Measurements from ENCODE around the gene TACC2. TPM values are rescaled to one million over a fixed set of nuclear protein-coding genes. Genes with fewer than 3 reads are reported as not detected.

The TACC2 gene
- total RNA-seq, 1 donor from 2014 or later, result 22.0 TPM

DNA sequence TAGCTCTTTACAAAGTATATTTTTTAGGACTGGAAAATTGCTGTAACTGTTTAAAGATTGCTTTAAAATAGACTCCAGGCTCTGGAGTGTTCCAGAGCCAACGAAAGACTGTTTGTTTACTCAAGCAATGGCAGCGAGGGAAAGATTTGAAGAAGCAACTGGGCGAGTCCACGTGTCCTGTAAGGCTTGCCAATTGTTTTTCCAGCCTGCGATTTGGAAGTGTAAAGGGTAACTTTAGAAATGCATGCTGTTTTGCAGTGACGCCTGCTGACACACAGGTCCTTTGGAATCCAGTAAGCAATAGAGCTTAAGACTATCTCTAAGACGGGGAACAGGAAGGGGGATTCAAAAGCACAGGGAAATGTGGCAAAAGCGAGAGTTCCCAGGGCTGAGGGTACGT, 55.8 kb downstream of the TACC2 start:
- Histone ChIP-seq H4K20me1 (ENCODE audit: insufficient read depth, low read length) (no peaks in the 10 kb centered on the region), H2AFZ (ENCODE audit: low read depth, low read length) (no peak overlapping the region), H3K27ac (ENCODE audit: low read depth, low read length) (no peak overlapping the region), H3K27me3 (ENCODE audit: insufficient read depth, low read length) (peaks cover 7% of the 10 kb centered on the region), H3K4me2 (ENCODE audit: low read length) (peak overlapping the region; percentile 25), H3K4me1 (ENCODE audit: insufficient read depth, low read length) (no peaks in the 10 kb centered on the region), H3K9me3 (ENCODE audit: insufficient read depth, low read depth, low read length) (no peaks in the 10 kb centered on the region), H3K4me3 (ENCODE audit: insufficient read depth, low read depth, low read length) (no peak overlapping the region), H3K36me3 (ENCODE audit: insufficient read depth, low read length) (no peaks in the 10 kb centered on the region), H3K9ac (ENCODE audit: low read length) (no peak overlapping the region), H3K79me2 (ENCODE audit: insufficient read depth, low read length) (no peaks in the 10 kb centered on the region)
- Mint-ChIP-seq H3K36me3 (ENCODE audit: low read depth, unreplicated experiment) (no peaks in the 10 kb centered on the region), H3K4me1 (ENCODE audit: low read depth, unreplicated experiment) (peaks cover 4% of the 10 kb centered on the region), H3K9me3 (ENCODE audit: unreplicated experiment) (no peaks in the 10 kb centered on the region), H3K27me3 (ENCODE audit: low read depth, unreplicated experiment) (peaks cover 8% of the 10 kb centered on the region), H3K4me3 (ENCODE audit: unreplicated experiment) (no peak overlapping the region), H3K27ac (ENCODE audit: unreplicated experiment) (no peak overlapping the region)
- DNase-seq (ENCODE audit: low read depth) (peak; percentile 9), FAIRE-seq (no peak)
- no peak for TF ChIP-seq EZH2 (IDR thresholded peaks at IDR 0.05; ENCODE audit: insufficient read depth, low read length)
- TF ChIP-seq, protein P1, sequence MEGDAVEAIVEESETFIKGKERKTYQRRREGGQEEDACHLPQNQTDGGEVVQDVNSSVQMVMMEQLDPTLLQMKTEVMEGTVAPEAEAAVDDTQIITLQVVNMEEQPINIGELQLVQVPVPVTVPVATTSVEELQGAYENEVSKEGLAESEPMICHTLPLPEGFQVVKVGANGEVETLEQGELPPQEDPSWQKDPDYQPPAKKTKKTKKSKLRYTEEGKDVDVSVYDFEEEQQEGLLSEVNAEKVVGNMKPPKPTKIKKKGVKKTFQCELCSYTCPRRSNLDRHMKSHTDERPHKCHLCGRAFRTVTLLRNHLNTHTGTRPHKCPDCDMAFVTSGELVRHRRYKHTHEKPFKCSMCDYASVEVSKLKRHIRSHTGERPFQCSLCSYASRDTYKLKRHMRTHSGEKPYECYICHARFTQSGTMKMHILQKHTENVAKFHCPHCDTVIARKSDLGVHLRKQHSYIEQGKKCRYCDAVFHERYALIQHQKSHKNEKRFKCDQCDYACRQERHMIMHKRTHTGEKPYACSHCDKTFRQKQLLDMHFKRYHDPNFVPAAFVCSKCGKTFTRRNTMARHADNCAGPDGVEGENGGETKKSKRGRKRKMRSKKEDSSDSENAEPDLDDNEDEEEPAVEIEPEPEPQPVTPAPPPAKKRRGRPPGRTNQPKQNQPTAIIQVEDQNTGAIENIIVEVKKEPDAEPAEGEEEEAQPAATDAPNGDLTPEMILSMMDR (IDR thresholded peaks at IDR 0.05; ENCODE audit: insufficient read depth, low read depth, low read length), result no peak

DNA sequence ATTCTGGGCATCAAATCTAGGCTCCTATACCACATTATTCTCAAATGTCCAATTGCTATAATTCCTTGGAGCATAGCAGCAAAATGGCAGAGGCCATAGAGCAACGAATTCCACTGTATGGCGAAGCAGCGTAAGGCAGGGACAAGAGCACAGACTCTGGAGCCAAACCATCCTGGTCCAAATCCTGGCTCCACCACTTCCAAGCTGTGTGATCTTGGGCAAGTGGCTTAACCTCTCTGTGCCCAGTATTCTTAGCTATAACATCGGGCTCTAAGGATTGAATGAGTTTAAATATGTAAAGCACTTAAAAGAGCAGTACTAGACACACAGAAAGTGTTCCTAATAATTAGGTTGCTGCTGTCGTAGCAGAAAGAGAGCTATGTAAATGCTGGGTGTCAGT, 56.2 kb downstream of the TACC2 start:
- no peaks in the 10 kb centered on the region for H3K36me3 ChIP-seq (ENCODE audit: insufficient read depth, low read length)
- H3K79me2 ChIP-seq (ENCODE audit: insufficient read depth, low read length), result no peaks in the 10 kb centered on the region
- DNase-seq (ENCODE audit: low read depth), result no peak
- H3K4me2 ChIP-seq (ENCODE audit: low read length), result no peak overlapping the region
- Mint-ChIP-seq H3K4me3 (ENCODE audit: unreplicated experiment) (no peak overlapping the region), H3K36me3 (ENCODE audit: low read depth, unreplicated experiment) (no peaks in the 10 kb centered on the region), H3K9me3 (ENCODE audit: unreplicated experiment) (no peaks in the 10 kb centered on the region), H3K4me1 (ENCODE audit: low read depth, unreplicated experiment) (peaks cover 4% of the 10 kb centered on the region), H3K27me3 (ENCODE audit: low read depth, unreplicated experiment) (peaks cover 8% of the 10 kb centered on the region), H3K27ac (ENCODE audit: unreplicated experiment) (no peak overlapping the region)
- peaks cover 7% of the 10 kb centered on the region for H3K27me3 ChIP-seq (ENCODE audit: insufficient read depth, low read length)
- no peak overlapping the region for H2AFZ ChIP-seq (ENCODE audit: low read depth, low read length)
- TF ChIP-seq, protein P1 (IDR thresholded peaks at IDR 0.05; ENCODE audit: insufficient read depth, low read depth, low read length), result no peak
- TF ChIP-seq EZH2 (IDR thresholded peaks at IDR 0.05; ENCODE audit: insufficient read depth, low read length), result no peak
- H3K9me3 ChIP-seq (ENCODE audit: insufficient read depth, low read depth, low read length), result no peaks in the 10 kb centered on the region
- H3K27ac ChIP-seq (ENCODE audit: low read depth, low read length), result no peak overlapping the region
- H3K4me1 ChIP-seq (ENCODE audit: insufficient read depth, low read length), result no peaks in the 10 kb centered on the region
- FAIRE-seq, result no peak
- H3K9ac ChIP-seq (ENCODE audit: low read length), result no peak overlapping the region
- H3K4me3 ChIP-seq (ENCODE audit: insufficient read depth, low read depth, low read length), result no peak overlapping the region
- no peaks in the 10 kb centered on the region for H4K20me1 ChIP-seq (ENCODE audit: insufficient read depth, low read length)

DNA sequence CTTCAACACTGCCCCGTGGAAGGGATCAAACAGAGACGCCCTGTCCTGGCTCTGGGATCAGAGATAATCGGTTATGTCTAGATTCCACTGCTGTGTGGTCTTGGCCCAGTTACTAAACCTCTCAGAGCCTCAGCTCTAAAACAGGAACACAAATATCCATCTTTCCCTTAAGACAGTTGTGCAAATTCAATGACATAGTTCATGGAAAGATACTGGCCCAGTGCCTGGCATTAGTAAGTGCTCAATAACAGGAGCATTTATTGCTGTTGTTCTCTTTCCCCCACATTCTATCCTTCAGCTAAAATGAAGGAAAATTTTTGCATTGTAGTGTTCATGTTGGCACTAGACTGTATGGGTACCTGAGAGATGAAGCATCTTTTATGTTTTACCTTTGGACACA, 58.6 kb downstream of the TACC2 start:
- Histone ChIP-seq H3K9ac (ENCODE audit: low read length) (no peak overlapping the region), H3K27me3 (ENCODE audit: insufficient read depth, low read length) (peaks cover 7% of the 10 kb centered on the region), H3K9me3 (ENCODE audit: insufficient read depth, low read depth, low read length) (no peaks in the 10 kb centered on the region), H3K4me3 (ENCODE audit: insufficient read depth, low read depth, low read length) (no peak overlapping the region), H4K20me1 (ENCODE audit: insufficient read depth, low read length) (no peaks in the 10 kb centered on the region), H3K36me3 (ENCODE audit: insufficient read depth, low read length) (no peaks in the 10 kb centered on the region), H3K79me2 (ENCODE audit: insufficient read depth, low read length) (no peaks in the 10 kb centered on the region), H3K4me2 (ENCODE audit: low read length) (no peak overlapping the region), H3K27ac (ENCODE audit: low read depth, low read length) (no peak overlapping the region), H2AFZ (ENCODE audit: low read depth, low read length) (no peak overlapping the region), H3K4me1 (ENCODE audit: insufficient read depth, low read length) (no peaks in the 10 kb centered on the region)
- H3K27me3 Mint-ChIP-seq (ENCODE audit: low read depth, unreplicated experiment), result no peaks in the 10 kb centered on the region
- H3K4me1 Mint-ChIP-seq (ENCODE audit: low read depth, unreplicated experiment), result peaks cover 4% of the 10 kb centered on the region
- H3K4me3 Mint-ChIP-seq (ENCODE audit: unreplicated experiment), result no peak overlapping the region
- no peaks in the 10 kb centered on the region for H3K36me3 Mint-ChIP-seq (ENCODE audit: low read depth, unreplicated experiment)
- no peaks in the 10 kb centered on the region for H3K9me3 Mint-ChIP-seq (ENCODE audit: unreplicated experiment)
- H3K27ac Mint-ChIP-seq (ENCODE audit: unreplicated experiment), result no peak overlapping the region
- DNase-seq (ENCODE audit: low read depth) (no peak), FAIRE-seq (no peak)
- no peak for TF ChIP-seq EZH2 (IDR thresholded peaks at IDR 0.05; ENCODE audit: insufficient read depth, low read length)
- TF ChIP-seq, protein P1 (IDR thresholded peaks at IDR 0.05; ENCODE audit: insufficient read depth, low read depth, low read length), result no peak

Data from astrocyte (in vitro differentiated cells and primary cell).